Stimulated activated CD8-positive, alpha-beta memory T cell treated with anti-CD3 and anti-CD28 coated beads, Interleukin-2, amount 100 ng/mL, for 1 hour (primary cell): ENCODE results near the gene HACD4.
"Not testable (repeated sequence)": the region's sequence is repeated elsewhere in the genome, so short reads cannot be mapped to it uniquely, and the experiment has no call there.

Experiments used
- DNase-seq, 2 donors: peaks; one replicate each; pipeline ENCODE4 v3.0.0-alpha.2; 2020; ENCODE audit warnings: low read depth in 2 of 2

The HACD4 gene

GRCh38 chr9:20973246-20973947, 58.0 kb downstream of the HACD4 start:
- DNase-seq: not testable (repeated sequence)

GRCh38 chr9:20972684-20973083, 58.8 kb downstream of the HACD4 start:
- no peak for DNase-seq

- no peak for DNase-seq
Observed at GRCh38 chr9:20962536-20963225, 68.8 kb downstream of the HACD4 start.

- no peak for DNase-seq
Observed at GRCh38 chr9:20950707-20951106, 80.7 kb downstream of the HACD4 start.
